ENCODE data around the gene SMC5. TPM values are rescaled to one million over a fixed set of nuclear protein-coding genes. Genes with fewer than 3 reads are reported as not detected.

Gene SMC5
- total and polyA plus RNA-seq, 2 of the 8 experiments (the other 6 are each of a cell fraction or from before 2014, with no cell fraction given), result 4.5 to 22.6 TPM

DNA sequence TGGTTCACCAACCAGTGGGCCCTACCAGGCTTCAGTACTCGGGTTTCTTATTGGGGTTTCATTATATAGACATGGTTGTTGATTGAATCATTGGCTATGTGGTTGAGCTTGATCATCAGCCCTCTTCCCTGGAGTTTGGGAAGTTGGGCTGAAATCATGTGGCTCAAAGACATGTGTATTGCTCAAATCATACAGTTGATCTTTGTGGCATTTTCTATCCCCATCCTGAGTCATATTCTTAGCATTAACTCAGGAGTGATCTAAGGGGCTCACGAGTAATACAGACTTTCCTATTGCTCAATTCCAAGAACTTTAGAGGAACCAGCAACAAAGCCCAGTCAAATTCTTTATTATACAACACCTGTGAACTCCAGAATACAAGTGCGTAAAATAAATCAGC lies 66.2 kb downstream of the SMC5 start:
- Histone ChIP-seq H4K8ac (ENCODE audit: extremely low read depth, insufficient read depth, low read length) (no peak overlapping the region), H2AK5ac (ENCODE audit: low read depth, low read length) (no peak overlapping the region), H4K5ac (ENCODE audit: insufficient read length, low read depth, low read length) (no peak overlapping the region), H3K79me1 (ENCODE audit: low read depth, low read length) (no peaks in the 10 kb centered on the region), H3K23ac (ENCODE audit: insufficient read length) (no peak overlapping the region), H3K18ac (ENCODE audit: extremely low read depth, low read length) (no peak overlapping the region), H3K4me1 (replicated peaks in 1 of 4; ENCODE audit: control insufficient read depth in 3 of 4, insufficient read depth in 4 of 4, low read length in 3 of 4) (no peaks in the 10 kb centered on the region), H3K14ac (ENCODE audit: insufficient read length) (no peak overlapping the region), H2BK15ac (ENCODE audit: low read length) (no peak overlapping the region), H2BK120ac (replicated peaks; ENCODE audit: low read depth, low read length) (no peak overlapping the region), H2AFZ (ENCODE audit: low read length) (no peak overlapping the region), H4K91ac (replicated peaks; ENCODE audit: insufficient read length, low read length) (no peak overlapping the region), H3K56ac (replicated peaks; ENCODE audit: insufficient read length, low read depth, low read length) (no peak overlapping the region), H3K79me2 (ENCODE audit: control insufficient read depth in 1 of 2, insufficient read depth in 2 of 2, low read length in 2 of 2) (no peaks in the 10 kb centered on the region), H3K4ac (replicated peaks; ENCODE audit: insufficient read length, low read depth, low read length) (no peak overlapping the region), H3K4me2 (ENCODE audit: insufficient read depth in 1 of 2, low read depth in 2 of 2, low read length in 2 of 2) (no peak overlapping the region), H3K9ac (replicated peaks in 1 of 4; ENCODE audit: extremely low read depth in 1 of 4, low read depth in 3 of 4, low read length in 3 of 4) (no peak overlapping the region), H2BK5ac (ENCODE audit: low read depth, low read length) (no peak overlapping the region), H2BK20ac (ENCODE audit: low read length) (no peak overlapping the region), H3K27me3 (replicated peaks in 1 of 4; ENCODE audit: control insufficient read depth in 3 of 4, extremely low read depth in 1 of 4, insufficient read depth in 3 of 4, low read length in 3 of 4) (no peaks in the 10 kb centered on the region), H4K20me1 (replicated peaks in 1 of 2; ENCODE audit: control insufficient read depth in 1 of 2, insufficient read depth in 2 of 2, low read length in 2 of 2) (no peaks in the 10 kb centered on the region), H3K9me3 (ENCODE audit: insufficient read depth in 2 of 2, low read depth in 1 of 2, low read length in 1 of 2) (peaks cover 11 to 15% of the 10 kb centered on the region in 2 experiments; a peak in 3 of 4 replicates), H2BK12ac (ENCODE audit: low read depth, low read length) (no peak overlapping the region), H3K36me3 (ENCODE audit: control insufficient read depth in 2 of 4, insufficient read depth in 4 of 4, low read length in 3 of 4) (peaks cover 4 to 50% (median 22%) of the 10 kb centered on the region in 4 experiments; a peak in 7 of 8 replicates), H3K4me3 (ENCODE audit: extremely low read depth in 1 of 4, insufficient read depth in 2 of 4, low read depth in 3 of 4, low read length in 4 of 4) (no peak overlapping the region), H3K23me2 (ENCODE audit: low read depth, low read length) (no peaks in the 10 kb centered on the region), H3K27ac (ENCODE audit: low read depth, low read length) (no peak overlapping the region)
- FAIRE-seq (no peak), DNase-seq (ENCODE audit: low read depth in 1 of 2, low spot score in 2 of 2) (no peak)
- ChIA-PET POLR2A (ENCODE audit: partially characterized antibody) (no interaction called here), CTCF (ENCODE audit: partially characterized antibody) (interaction anchor here (2.2 kb wide), 1 partner anchor 8 kb away, joined by 8 read pairs; no protein-coding TSS in a partner anchor)
- WGBS, 2 experiments (ENCODE audit: extremely low coverage in 1 of 2, insufficient coverage in 1 of 2, insufficient read length in 1 of 2, insufficient replicate concordance in 2 of 2, low coverage in 1 of 2, low lambda C conversion rate in 2 of 2, missing lambda C conversion rate in 1 of 2), result 95% methylated on average over 3 of the region's 3 CpGs; no CpG with 5 or more reads in 1 of the 2 experiments
- no peak for TF ChIP-seq TEAD4 (IDR thresholded peaks at IDR 0.05; ENCODE audit: low read depth, low read length)
